IMR-90 (cell line): ENCODE measurements around the gene USPL1. TPM values are rescaled to one million over a fixed set of nuclear protein-coding genes. Genes with fewer than 3 reads are reported as not detected.

Source experiments
- ATAC-seq: fragments of 200-7000 bp; cut with Tn5 transposase; 2 replicates; pipeline ENCODE4 v1.9.1; 2020; ENCODE audit warnings: low read depth, mild to moderate bottlenecking, moderate library complexity
- BruUV-seq: library from RNA; stranded (reverse); fragments of 400-500 nt; replicated peaks from 2 replicates; lab custom pipeline; 2021; lab: Mats Ljungman, UMichigan
- CTCF ChIA-PET: fragments of 300-600 bp; formaldehyde crosslinking; extraction: SDS; loops from one replicate; lab custom pipeline; 2021; ENCODE audit warnings: antibody characterized with exemption; lab: Yijun Ruan, JAX
- POLR2A ChIA-PET: fragments of 300-600 bp; sonication (Branson Sonifier 250); formaldehyde crosslinking; loops from one replicate; lab custom pipeline; 2022; ENCODE audit warnings: antibody characterized with exemption; ENCODE audit not compliant: unreplicated experiment; lab: Charles Lee
- DNase-seq: peaks from one replicate; pipeline ENCODE4 v3.0.0; 2013
- H2AFZ ChIP-seq: replicated peaks from 2 replicates; pipeline ENCODE3; 2013; ENCODE audit warnings: low read length, mild to moderate bottlenecking; ENCODE audit not compliant: poor library complexity
- H2AK5ac ChIP-seq: 2 replicates; pipeline ENCODE4 v1.6.1; 2013; ENCODE audit warnings: low read depth, low read length, inconsistent platforms
- H2AK9ac ChIP-seq: replicated peaks from 2 replicates; pipeline ENCODE3; 2013; ENCODE audit warnings: mild to moderate bottlenecking, low read depth, low read length, moderate library complexity; ENCODE audit not compliant: poor library complexity
- H2BK120ac ChIP-seq: 2 replicates; pipeline ENCODE4 v1.6.1; 2013; ENCODE audit warnings: low read depth, low read length, inconsistent platforms
- H2BK15ac ChIP-seq: 3 replicates; pipeline ENCODE4 v1.6.1; 2013; ENCODE audit warnings: low read depth, low read length, inconsistent platforms
- H2BK20ac ChIP-seq: 2 replicates; pipeline ENCODE4 v1.6.1; 2013; ENCODE audit warnings: low read depth, mild to moderate bottlenecking, inconsistent platforms, low read length, moderate library complexity
- H2BK5ac ChIP-seq: 2 replicates; pipeline ENCODE4 v1.6.1; 2013; ENCODE audit warnings: mild to moderate bottlenecking, low read depth, low read length, inconsistent platforms; ENCODE audit not compliant: poor library complexity, severe bottlenecking
- H3K14ac ChIP-seq: replicated peaks from 2 replicates; pipeline ENCODE4 v1.6.1; 2013; ENCODE audit warnings: low read depth, low read length, inconsistent platforms
- H3K18ac ChIP-seq: 2 replicates; pipeline ENCODE4 v1.6.1; 2013; ENCODE audit warnings: low read depth, low read length, control low read depth
- H3K23ac ChIP-seq: 2 replicates; pipeline ENCODE4 v1.6.1; 2013; ENCODE audit warnings: low read depth, low read length, inconsistent platforms
- H3K27ac ChIP-seq: 2 replicates; pipeline ENCODE4 v1.5.1; 2013; ENCODE audit warnings: mild to moderate bottlenecking, control low read depth, low read length; ENCODE audit not compliant: insufficient read depth
- H3K27me3 ChIP-seq: 2 replicates; pipeline ENCODE4 v1.6.1; 2013; ENCODE audit warnings: low read length; ENCODE audit not compliant: control insufficient read depth, insufficient read depth
- H3K36me3 ChIP-seq: 2 replicates; pipeline ENCODE4 v1.6.1; 2013; ENCODE audit warnings: low read length, mixed read lengths; ENCODE audit not compliant: control insufficient read depth, insufficient read depth
- H3K4ac ChIP-seq: 2 replicates; pipeline ENCODE4 v1.6.1; 2013; ENCODE audit warnings: low read depth, low read length, inconsistent platforms
- H3K4me1 ChIP-seq: 2 replicates; pipeline ENCODE4 v1.6.1; 2013; ENCODE audit warnings: low read length, mixed read lengths; ENCODE audit not compliant: control insufficient read depth, insufficient read depth
- H3K4me2 ChIP-seq: 2 replicates; pipeline ENCODE4 v1.6.1; 2013; ENCODE audit warnings: low read depth, mild to moderate bottlenecking, control low read depth, low read length, moderate library complexity
- H3K4me3 ChIP-seq: 2 replicates; pipeline ENCODE4 v1.5.1; 2013; ENCODE audit warnings: low read depth, mild to moderate bottlenecking, control low read depth, low read length, moderate library complexity; ENCODE audit not compliant: insufficient read depth
- H3K56ac ChIP-seq: 2 replicates; pipeline ENCODE4 v1.6.1; 2013; ENCODE audit warnings: low read length, inconsistent platforms; ENCODE audit not compliant: insufficient read depth; ENCODE audit errors: extremely low read depth
- H3K79me1 ChIP-seq, 2 experiments: 2 replicates each; pipeline ENCODE4 v1.6.1; 2013; ENCODE audit warnings: low read length in 2 of 2, inconsistent platforms in 1 of 2, low read depth in 1 of 2
- H3K9ac ChIP-seq: 2 replicates; pipeline ENCODE4 v1.6.1; 2013; ENCODE audit warnings: low read depth, low read length, control low read depth
- H3K9me1 ChIP-seq: 2 replicates; pipeline ENCODE4 v1.6.1; 2013; ENCODE audit warnings: low read length, inconsistent platforms; ENCODE audit not compliant: insufficient read depth
- H3K9me3 ChIP-seq: 2 replicates; pipeline ENCODE4 v1.6.1; 2013; ENCODE audit warnings: low read length; ENCODE audit not compliant: control insufficient read depth, insufficient read depth
- H4K20me1 ChIP-seq: 2 replicates; pipeline ENCODE4 v1.6.1; 2013; ENCODE audit warnings: low read length, inconsistent platforms; ENCODE audit not compliant: insufficient read depth
- H4K5ac ChIP-seq: 2 replicates; pipeline ENCODE4 v1.6.1; 2013; ENCODE audit warnings: mild to moderate bottlenecking, low read depth, low read length, control low read depth
- H4K8ac ChIP-seq, 2 experiments: 2 replicates each; pipeline ENCODE4 v1.6.1; 2013; ENCODE audit warnings: low read depth in 2 of 2, low read length in 2 of 2, control low read depth in 1 of 2, inconsistent platforms in 1 of 2
- H4K91ac ChIP-seq: 2 replicates; pipeline ENCODE4 v1.6.1; 2013; ENCODE audit warnings: low read depth, low read length, inconsistent platforms; ENCODE audit not compliant: insufficient read depth
- CEBPB ChIP-seq: IDR thresholded peaks from 2 replicates; pipeline ENCODE4 v1.6.1; 2012; ENCODE audit warnings: low read depth, low read length, improper control_type of control experiment
- MAFK ChIP-seq: IDR thresholded peaks from 2 replicates; pipeline ENCODE4 v1.6.1; 2012; ENCODE audit warnings: low read depth, low read length, improper control_type of control experiment
- POLR2A ChIP-seq: IDR thresholded peaks from 2 replicates; pipeline ENCODE4 v1.6.1; 2012; ENCODE audit warnings: mild to moderate bottlenecking, low read depth, low read length
- SMC3 ChIP-seq: fragments of 150-350 bp; IDR thresholded peaks from 2 replicates; pipeline ENCODE4 v1.6.1; 2016; ENCODE audit warnings: low read depth, mild to moderate bottlenecking, antibody characterized with exemption, low read length, moderate library complexity
- WGBS, 2 experiments: methylation state at CpG; one replicate each; pipeline versions ENCODE4 v1.1.5 to v1.1.7; 2013; ENCODE audit warnings: missing lambda C conversion rate in 2 of 2; ENCODE audit not compliant: insufficient read length in 1 of 2; ENCODE audit errors: extremely low coverage in 2 of 2; 5-methylcytosine and 5-hydroxymethylcytosine counted together
- dilution Hi-C: fragments of 300-500 bp; cut with HindIII; formaldehyde crosslinking; loops from one replicate; pipeline ENCODE4 v1.14.3; 2018; ENCODE audit warnings: low sequenced_read_pairs; ENCODE audit not compliant: unreplicated experiment
- in situ Hi-C: fragments of 300-500 bp; cut with MboI; formaldehyde crosslinking; loops from 3 replicates; pipeline ENCODE4 v1.14.3; 2019; ENCODE audit warnings: low sequenced_read_pairs, inconsistent platforms, mixed read lengths
- intact Hi-C: fragments of 100-400 bp; cut with micrococcal nuclease; formaldehyde crosslinking; loops from 2 replicates; pipeline ENCODE4 v1.10.0; 2022
- polyA plus RNA-seq, 3 experiments: library from polyadenylated mRNA; depleted of rRNA; stranded (reverse); fragments of >200 nt; gene quantifications; 2 replicates each; pipeline ENCODE4 v1.2.3, GENCODE V29; 2012; ENCODE audit warnings: low replicate concordance in 1 of 3
- total RNA-seq: library from RNA; depleted of rRNA; stranded (reverse); fragments of >200 nt; gene quantifications from 2 replicates; pipeline ENCODE4 v1.2.3, GENCODE V29; 2012
- TF ChIP-seq, protein P1 (sequence below): fragments of 150-350 bp; IDR thresholded peaks from 2 replicates; pipeline ENCODE4 v1.6.1; 2017; ENCODE audit warnings: mild to moderate bottlenecking, antibody characterized with exemption, low read length, low read depth

USPL1 gene
- total and polyA plus RNA-seq, 2 of the 4 experiments (the other 2 are of a cell fraction): 12.1 to 15.4 TPM

DNA sequence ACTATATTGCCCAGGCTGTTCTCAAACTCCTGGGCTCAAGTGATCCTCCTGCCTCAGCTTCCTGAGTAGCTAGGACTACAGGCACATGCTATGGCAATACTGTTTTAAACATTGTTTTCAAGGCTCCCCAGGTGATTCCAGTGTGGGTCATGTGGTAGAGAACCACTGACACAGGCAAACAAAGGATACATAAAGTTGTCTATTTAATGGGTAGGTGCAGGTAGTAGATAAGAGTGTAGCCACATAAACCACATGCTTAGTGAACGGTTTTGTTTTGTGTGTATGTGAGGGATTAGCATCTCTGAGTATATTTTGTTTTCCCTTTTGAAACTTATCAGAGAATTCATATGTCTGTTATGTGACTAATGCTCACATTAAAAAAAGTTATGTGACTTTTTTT is 36.7 kb downstream of the USPL1 start:
- BruUV-seq: no TSS peak
- dilution Hi-C loops: no loop called here
- WGBS, 2 experiments: no CpG with 5 or more reads among the region's 1 CpG

More for the DNA sequence above, 36.7 kb downstream of the USPL1 start:
- ATAC-seq (no peak), DNase-seq (no peak)
- no peaks in the 10 kb centered on the region for H4K20me1 ChIP-seq
- no peak overlapping the region for H2BK20ac ChIP-seq
- no peak overlapping the region for H4K5ac ChIP-seq
- H3K27ac ChIP-seq: no peak overlapping the region
- no peaks in the 10 kb centered on the region for H3K9me1 ChIP-seq
- in situ Hi-C loops (no loop called here), intact Hi-C loops (no loop called here)
- no peaks in the 10 kb centered on the region for H3K4me1 ChIP-seq
- H3K36me3 ChIP-seq: peaks cover 20% of the 10 kb centered on the region
- no peak overlapping the region for H4K8ac ChIP-seq
- H2BK120ac ChIP-seq: no peak overlapping the region
- no peaks in the 10 kb centered on the region for H3K9me3 ChIP-seq
- H4K91ac ChIP-seq: no peak overlapping the region
- no peak overlapping the region for H3K4me3 ChIP-seq
- H3K4ac ChIP-seq: no peak overlapping the region
- no peaks in the 10 kb centered on the region for H3K27me3 ChIP-seq
- no peak overlapping the region for H3K4me2 ChIP-seq
- H2AK5ac ChIP-seq: no peak overlapping the region
- no peak overlapping the region for H2AK9ac ChIP-seq
- H3K56ac ChIP-seq: no peak overlapping the region
- TF ChIP-seq POLR2A (no peak), CEBPB (no peak), MAFK (no peak), SMC3 (no peak)
- TF ChIP-seq, protein P1, sequence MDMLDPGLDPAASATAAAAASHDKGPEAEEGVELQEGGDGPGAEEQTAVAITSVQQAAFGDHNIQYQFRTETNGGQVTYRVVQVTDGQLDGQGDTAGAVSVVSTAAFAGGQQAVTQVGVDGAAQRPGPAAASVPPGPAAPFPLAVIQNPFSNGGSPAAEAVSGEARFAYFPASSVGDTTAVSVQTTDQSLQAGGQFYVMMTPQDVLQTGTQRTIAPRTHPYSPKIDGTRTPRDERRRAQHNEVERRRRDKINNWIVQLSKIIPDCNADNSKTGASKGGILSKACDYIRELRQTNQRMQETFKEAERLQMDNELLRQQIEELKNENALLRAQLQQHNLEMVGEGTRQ: no peak
- H3K18ac ChIP-seq: no peak overlapping the region
- no peak overlapping the region for H3K9ac ChIP-seq
- H3K23ac ChIP-seq: no peak overlapping the region
- H3K79me1 ChIP-seq: peaks cover 16 to 29% of the 10 kb centered on the region in 2 experiments
- H2BK15ac ChIP-seq: no peak overlapping the region
- no peak overlapping the region for H2BK5ac ChIP-seq
- CTCF ChIA-PET: interaction anchor here (0.7 kb wide), 1 partner anchor 520 kb away, joined by 3 read pairs; no protein-coding TSS in a partner anchor
- H2AFZ ChIP-seq: no peak overlapping the region
- POLR2A ChIA-PET: no interaction called here
- H3K14ac ChIP-seq: no peak overlapping the region
